Fibroblast of the aortic adventitia (primary cell): ENCODE data around the gene CACNA1H. TPM values are rescaled to one million over a fixed set of nuclear protein-coding genes. Genes with fewer than 3 reads are reported as not detected.

Experiments
- DNase-seq: peaks from one replicate; pipeline ENCODE4 v3.0.0-alpha.2; 2010; ENCODE audit warnings: low read depth
- H3K4me3 ChIP-seq: 2 replicates; pipeline ENCODE4 v1.5.1; 2011; ENCODE audit warnings: low read depth, mild to moderate bottlenecking, control low read depth, low read length, moderate library complexity
- CTCF ChIP-seq: IDR thresholded peaks from 2 replicates; pipeline ENCODE4 v1.5.1; 2011; ENCODE audit warnings: mild to moderate bottlenecking, low read length, control low read depth, inconsistent platforms; ENCODE audit not compliant: insufficient read depth
- total RNA-seq: library from RNA; depleted of rRNA; stranded (reverse); fragments of >200 nt; gene quantifications from 2 replicates; pipeline ENCODE4 v1.2.3, GENCODE V29; 2012; ENCODE audit warnings: low replicate concordance

Gene CACNA1H
- total RNA-seq, 1 donor = not detected

GRCh38 chr16:1165511-1165910 is 12.6 kb downstream of the CACNA1H start:
- TF ChIP-seq CTCF = no peak
- no peak for DNase-seq
- no peak overlapping the region for H3K4me3 ChIP-seq

- H3K4me3 ChIP-seq = no peak overlapping the region
- no peak for DNase-seq
- no peak for TF ChIP-seq CTCF
Measured at GRCh38 chr16:1167276-1168107, 14.6 kb downstream of the CACNA1H start.

- no peak for DNase-seq
- no peak for TF ChIP-seq CTCF
- H3K4me3 ChIP-seq = no peak overlapping the region
Measured at GRCh38 chr16:1168837-1169236, 15.9 kb downstream of the CACNA1H start.

GRCh38 chr16:1169285-1170075 is 16.6 kb downstream of the CACNA1H start:
- no peak for DNase-seq
- no peak overlapping the region for H3K4me3 ChIP-seq
- TF ChIP-seq CTCF = no peak

- TF ChIP-seq CTCF = no peak
- no peak overlapping the region for H3K4me3 ChIP-seq
- no peak for DNase-seq
Measured at GRCh38 chr16:1170076-1170418, 17.1 kb downstream of the CACNA1H start.

- no peak for TF ChIP-seq CTCF
- no peak overlapping the region for H3K4me3 ChIP-seq
- no peak for DNase-seq
Measured at GRCh38 chr16:1171001-1171400, 18.1 kb downstream of the CACNA1H start.
